ENCODE data around the gene SERPINB12.

Gene SERPINB12

GRCh38 chr18:63542069-63542468 lies at the start of gene SERPINB12:
TSS of gene SERPINB12 (plus strand) at chr18:63542369. CDS start at chr18:63556160, 13,791 bp downstream.
- no peak for DNase-seq (ENCODE audit: low read depth in 2 of 2)

- DNase-seq (ENCODE audit: low read depth in 2 of 2), result no peak
These were observed 49.3 kb upstream of the SERPINB12 start for GRCh38 chr18:63492851-63493250.

- no peak for DNase-seq (ENCODE audit: low read depth in 2 of 2)
These were observed 46.5 kb upstream of the SERPINB12 start for GRCh38 chr18:63495675-63496074.

GRCh38 chr18:63505566-63506335 lies 36.4 kb upstream of the SERPINB12 start:
- DNase-seq (ENCODE audit: low read depth in 2 of 2), result peak; percentile 10 to 21

- no peak for DNase-seq (ENCODE audit: low read depth in 2 of 2)
These were observed 35.9 kb upstream of the SERPINB12 start for GRCh38 chr18:63506336-63506646.

GRCh38 chr18:63508596-63508995 lies 33.6 kb upstream of the SERPINB12 start:
- no peak for DNase-seq (ENCODE audit: low read depth in 2 of 2)

GRCh38 chr18:63511285-63511684 lies 30.9 kb upstream of the SERPINB12 start:
- no peak for DNase-seq (ENCODE audit: low read depth in 2 of 2)

GRCh38 chr18:63514326-63514725 lies 27.8 kb upstream of the SERPINB12 start:
- DNase-seq (ENCODE audit: low read depth in 2 of 2), result no peak

GRCh38 chr18:63514888-63515678 lies 27.1 kb upstream of the SERPINB12 start:
- no peak for DNase-seq (ENCODE audit: low read depth in 2 of 2)

- no peak for DNase-seq (ENCODE audit: low read depth in 2 of 2)
These were observed 26.4 kb upstream of the SERPINB12 start for GRCh38 chr18:63515801-63516200.

- DNase-seq (ENCODE audit: low read depth in 2 of 2), result peak; percentile 24 to 43
These were observed 23.8 kb upstream of the SERPINB12 start for GRCh38 chr18:63518178-63519012.

- DNase-seq (ENCODE audit: low read depth in 2 of 2), result no peak
These were observed 22.0 kb upstream of the SERPINB12 start for GRCh38 chr18:63520053-63520685.

GRCh38 chr18:63523660-63524059 lies 18.5 kb upstream of the SERPINB12 start:
- no peak for DNase-seq (ENCODE audit: low read depth in 2 of 2)

- DNase-seq (ENCODE audit: low read depth in 2 of 2), result no peak
These were observed 14.9 kb upstream of the SERPINB12 start for GRCh38 chr18:63527251-63527650.

GRCh38 chr18:63528863-63529492 lies 13.2 kb upstream of the SERPINB12 start:
- no peak for DNase-seq (ENCODE audit: low read depth in 2 of 2)

- DNase-seq (ENCODE audit: low read depth in 2 of 2), result no peak
These were observed 9.7 kb upstream of the SERPINB12 start for GRCh38 chr18:63532471-63532870.

- DNase-seq (ENCODE audit: low read depth in 2 of 2), result no peak
These were observed 7.6 kb upstream of the SERPINB12 start for GRCh38 chr18:63534615-63535014.

GRCh38 chr18:63539904-63540510 lies 2.2 kb upstream of the SERPINB12 start:
- DNase-seq (ENCODE audit: low read depth in 2 of 2), result no peak

- no peak for DNase-seq (ENCODE audit: low read depth in 2 of 2)
These were observed 1.8 kb downstream of the SERPINB12 start for GRCh38 chr18:63544017-63544416.

- no peak for DNase-seq (ENCODE audit: low read depth in 2 of 2)
These were observed 2.8 kb downstream of the SERPINB12 start for GRCh38 chr18:63545000-63545399.

GRCh38 chr18:63550068-63550467 lies 7.9 kb downstream of the SERPINB12 start:
- DNase-seq (ENCODE audit: low read depth in 2 of 2), result no peak

All from stimulated activated CD4-positive, alpha-beta T cell treated with anti-CD3 and anti-CD28 coated beads, Interleukin-4, amount 100 ng/mL, for 48 hours (primary cell).